ENCODE results near the gene PPP1R3A. TPM values are rescaled to one million over a fixed set of nuclear protein-coding genes. Genes with fewer than 3 reads are reported as not detected.

PPP1R3A gene
- total and polyA plus RNA-seq, 2 experiments from 2014 or later, result 0.17 TPM; not detected in 1

DNA sequence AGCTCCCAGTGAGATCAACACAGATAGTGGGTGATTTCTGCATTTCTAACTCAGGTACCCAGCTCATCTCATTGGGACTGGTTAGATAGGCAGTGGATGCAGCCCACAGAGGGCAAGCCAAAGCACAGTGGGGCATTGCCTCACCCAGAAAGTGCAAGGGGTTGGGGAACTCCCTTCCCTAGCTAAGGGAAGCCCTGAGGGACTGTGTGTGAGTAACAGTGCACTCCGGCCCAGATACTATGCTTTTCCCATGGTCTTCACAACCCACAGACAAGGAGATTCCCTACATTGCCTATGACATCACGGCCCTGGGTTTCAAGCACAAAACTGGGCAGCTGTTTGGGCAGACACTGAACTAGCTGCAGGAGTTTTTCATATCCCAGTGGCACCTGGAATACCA is 62.8 kb downstream of the PPP1R3A start:
- Histone ChIP-seq H3K36me3 (replicated peaks; ENCODE audit: insufficient read depth, low read depth) (no peaks in the 10 kb centered on the region), H3K27me3 (no peaks in the 10 kb centered on the region), H3K9me3 (ENCODE audit: low read depth) (no peaks in the 10 kb centered on the region), H3K4me3 (no peak overlapping the region), H4K20me1 (ENCODE audit: insufficient read depth, poor library complexity, severe bottlenecking) (no peaks in the 10 kb centered on the region), H3K4me1 (ENCODE audit: insufficient read depth) (no peaks in the 10 kb centered on the region), H2AFZ (no peak overlapping the region), H3K9me2 (replicated peaks; ENCODE audit: insufficient read depth) (no peaks in the 10 kb centered on the region), H3K79me2 (no peaks in the 10 kb centered on the region), H3K4me2 (no peak overlapping the region), H3K27ac (no peak overlapping the region)
- no peak for DNase-seq (ENCODE audit: low spot score)
- TF ChIP-seq EZH2 (IDR thresholded peaks at IDR 0.05; ENCODE audit: borderline replicate concordance) (no peak), EZH2phosphoT487 (IDR thresholded peaks at IDR 0.05; ENCODE audit: low read depth, severe bottlenecking, unreplicated experiment) (no peak), CTCF (IDR thresholded peaks at IDR 0.05; ENCODE audit: poor library complexity) (no peak)
- WGBS (ENCODE audit: low lambda C conversion rate, missing lambda C conversion rate), result 91% methylated on average over 2 of the region's 2 CpGs

- H3K27ac ChIP-seq, result no peak overlapping the region
- H3K9me2 ChIP-seq (replicated peaks; ENCODE audit: insufficient read depth), result peaks cover 4% of the 10 kb centered on the region
- TF ChIP-seq CTCF (IDR thresholded peaks at IDR 0.05; ENCODE audit: poor library complexity) (no peak), EZH2phosphoT487 (IDR thresholded peaks at IDR 0.05; ENCODE audit: low read depth, severe bottlenecking, unreplicated experiment) (no peak), EZH2 (IDR thresholded peaks at IDR 0.05; ENCODE audit: borderline replicate concordance) (no peak)
- no peak overlapping the region for H3K4me2 ChIP-seq
- 73% methylated on average over 3 of the region's 3 CpGs for WGBS (ENCODE audit: low lambda C conversion rate, missing lambda C conversion rate)
- H3K27me3 ChIP-seq, result no peaks in the 10 kb centered on the region
- H3K4me1 ChIP-seq (ENCODE audit: insufficient read depth), result no peaks in the 10 kb centered on the region
- no peak overlapping the region for H2AFZ ChIP-seq
- no peaks in the 10 kb centered on the region for H3K36me3 ChIP-seq (replicated peaks; ENCODE audit: insufficient read depth, low read depth)
- DNase-seq (ENCODE audit: low spot score), result no peak
- no peaks in the 10 kb centered on the region for H4K20me1 ChIP-seq (ENCODE audit: insufficient read depth, poor library complexity, severe bottlenecking)
- H3K4me3 ChIP-seq, result no peak overlapping the region
- no peaks in the 10 kb centered on the region for H3K9me3 ChIP-seq (ENCODE audit: low read depth)
- H3K79me2 ChIP-seq, result no peaks in the 10 kb centered on the region
Measured at GRCh38 chr7:113840954-113841353, 77.9 kb downstream of the PPP1R3A start.

GRCh38 chr7:113835367-113835766 is 83.4 kb downstream of the PPP1R3A start:
- H3K4me3 ChIP-seq, result no peak overlapping the region
- no peak for TF ChIP-seq EZH2phosphoT487 (IDR thresholded peaks at IDR 0.05; ENCODE audit: low read depth, severe bottlenecking, unreplicated experiment)
- no peak for TF ChIP-seq EZH2 (IDR thresholded peaks at IDR 0.05; ENCODE audit: borderline replicate concordance)
- no peak for TF ChIP-seq CTCF (IDR thresholded peaks at IDR 0.05; ENCODE audit: poor library complexity)
- 60% methylated on average over 2 of the region's 2 CpGs for WGBS (ENCODE audit: low lambda C conversion rate, missing lambda C conversion rate)

More at GRCh38 chr7:113835367-113835766, 83.4 kb downstream of the PPP1R3A start:
- Histone ChIP-seq H3K9me2 (replicated peaks; ENCODE audit: insufficient read depth) (no peaks in the 10 kb centered on the region), H4K20me1 (ENCODE audit: insufficient read depth, poor library complexity, severe bottlenecking) (no peaks in the 10 kb centered on the region), H3K36me3 (replicated peaks; ENCODE audit: insufficient read depth, low read depth) (no peaks in the 10 kb centered on the region), H3K9me3 (ENCODE audit: low read depth) (no peaks in the 10 kb centered on the region), H2AFZ (no peak overlapping the region), H3K4me2 (no peak overlapping the region), H3K27me3 (no peaks in the 10 kb centered on the region), H3K4me1 (ENCODE audit: insufficient read depth) (no peaks in the 10 kb centered on the region), H3K79me2 (no peaks in the 10 kb centered on the region), H3K27ac (no peak overlapping the region)
- no peak for DNase-seq (ENCODE audit: low spot score)

Data from hepatocyte (in vitro differentiated cells).